ENCODE results near the gene ABCB11.

DNA sequence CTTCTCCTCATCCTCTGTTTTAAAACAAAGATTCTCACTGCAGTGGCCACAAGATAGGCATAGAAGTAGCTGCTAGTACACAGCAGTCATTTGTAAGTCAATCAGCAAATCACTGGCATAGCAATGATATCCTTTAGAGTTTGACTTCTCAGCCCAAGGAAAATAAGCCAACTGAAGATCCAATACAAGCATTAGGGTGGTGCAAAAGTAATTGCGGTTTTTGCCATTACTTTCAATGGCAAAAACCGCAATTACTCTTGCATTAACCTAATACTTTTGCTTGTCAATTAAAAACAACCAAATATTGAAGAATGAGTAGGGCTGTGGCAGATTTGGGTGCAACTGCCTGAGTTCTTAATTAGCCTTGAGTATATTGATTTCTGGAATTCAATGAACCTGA lies 127.2 kb downstream of the ABCB11 start:
- TF ChIP-seq, protein P1, sequence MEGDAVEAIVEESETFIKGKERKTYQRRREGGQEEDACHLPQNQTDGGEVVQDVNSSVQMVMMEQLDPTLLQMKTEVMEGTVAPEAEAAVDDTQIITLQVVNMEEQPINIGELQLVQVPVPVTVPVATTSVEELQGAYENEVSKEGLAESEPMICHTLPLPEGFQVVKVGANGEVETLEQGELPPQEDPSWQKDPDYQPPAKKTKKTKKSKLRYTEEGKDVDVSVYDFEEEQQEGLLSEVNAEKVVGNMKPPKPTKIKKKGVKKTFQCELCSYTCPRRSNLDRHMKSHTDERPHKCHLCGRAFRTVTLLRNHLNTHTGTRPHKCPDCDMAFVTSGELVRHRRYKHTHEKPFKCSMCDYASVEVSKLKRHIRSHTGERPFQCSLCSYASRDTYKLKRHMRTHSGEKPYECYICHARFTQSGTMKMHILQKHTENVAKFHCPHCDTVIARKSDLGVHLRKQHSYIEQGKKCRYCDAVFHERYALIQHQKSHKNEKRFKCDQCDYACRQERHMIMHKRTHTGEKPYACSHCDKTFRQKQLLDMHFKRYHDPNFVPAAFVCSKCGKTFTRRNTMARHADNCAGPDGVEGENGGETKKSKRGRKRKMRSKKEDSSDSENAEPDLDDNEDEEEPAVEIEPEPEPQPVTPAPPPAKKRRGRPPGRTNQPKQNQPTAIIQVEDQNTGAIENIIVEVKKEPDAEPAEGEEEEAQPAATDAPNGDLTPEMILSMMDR (IDR thresholded peaks at IDR 0.05) = no peak
- no peak for TF ChIP-seq POLR2A (IDR thresholded peaks at IDR 0.05)

Measured in uterus (tissue), 2 donors.